Measurements from ENCODE around the gene NUTM1. TPM values are rescaled to one million over a fixed set of nuclear protein-coding genes. Genes with fewer than 3 reads are reported as not detected.

The NUTM1 gene
- total and polyA plus RNA-seq, 8 donors, result 0.04 to 0.06 (median 0.04) TPM; not detected in 5

- intact Hi-C loops (cut with DNase I), result no loop called here
Observed at GRCh38 chr15:34364041-34364440, 20.9 kb downstream of the NUTM1 start.

DNA sequence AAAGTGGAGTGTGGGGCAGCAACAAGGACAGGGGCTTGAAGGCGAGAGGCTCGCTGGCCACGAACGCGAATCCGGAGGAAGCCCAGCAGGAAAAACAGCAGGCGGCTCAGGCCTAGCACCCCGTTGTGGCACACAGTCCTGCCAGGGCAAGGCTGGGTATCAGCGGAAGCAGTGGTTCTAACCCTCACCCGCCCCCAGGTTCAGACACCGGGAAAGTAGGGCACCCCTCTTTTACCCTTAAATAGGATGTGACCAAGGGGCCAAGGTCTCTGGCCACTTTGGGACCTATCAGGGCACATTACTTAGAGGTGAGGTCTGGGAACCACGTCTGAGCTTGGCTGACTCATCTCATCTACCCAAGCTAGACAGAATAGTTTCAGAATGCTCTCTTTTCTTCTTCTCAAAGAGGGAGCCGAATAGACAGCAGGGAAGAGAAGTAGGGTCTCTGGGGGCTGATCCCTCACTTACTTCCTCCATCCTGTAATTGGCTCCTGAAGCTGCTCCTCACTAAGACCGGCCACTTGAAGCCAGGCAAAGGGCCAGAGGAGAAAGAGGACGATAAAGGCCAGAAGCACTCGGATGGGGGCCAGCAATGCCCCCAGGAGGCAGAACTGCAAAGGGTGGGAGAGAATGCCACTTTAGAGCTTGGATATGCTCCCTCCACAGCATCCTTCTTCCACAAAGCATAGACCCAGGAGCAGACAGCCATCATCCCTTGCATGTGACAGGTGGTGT lies 22.1 kb downstream of the NUTM1 start:
- Histone ChIP-seq H3K27me3 (no peaks in the 10 kb centered on the region), H3K9me3 (no peaks in the 10 kb centered on the region), H3K4me1 (peaks cover 11 to 22% of the 10 kb centered on the region in 2 donors), H3K36me3 (peaks cover 0 to 16% of the 10 kb centered on the region in 2 donors), H3K27ac (no peak overlapping the region), H3K4me3 (peak overlapping the region in 1 of 2 donors; percentile 87)
- ATAC-seq (no peak), DNase-seq (no peak)
- intact Hi-C loops (cut with DNase I), result no loop called here
- TF ChIP-seq, protein P1, sequence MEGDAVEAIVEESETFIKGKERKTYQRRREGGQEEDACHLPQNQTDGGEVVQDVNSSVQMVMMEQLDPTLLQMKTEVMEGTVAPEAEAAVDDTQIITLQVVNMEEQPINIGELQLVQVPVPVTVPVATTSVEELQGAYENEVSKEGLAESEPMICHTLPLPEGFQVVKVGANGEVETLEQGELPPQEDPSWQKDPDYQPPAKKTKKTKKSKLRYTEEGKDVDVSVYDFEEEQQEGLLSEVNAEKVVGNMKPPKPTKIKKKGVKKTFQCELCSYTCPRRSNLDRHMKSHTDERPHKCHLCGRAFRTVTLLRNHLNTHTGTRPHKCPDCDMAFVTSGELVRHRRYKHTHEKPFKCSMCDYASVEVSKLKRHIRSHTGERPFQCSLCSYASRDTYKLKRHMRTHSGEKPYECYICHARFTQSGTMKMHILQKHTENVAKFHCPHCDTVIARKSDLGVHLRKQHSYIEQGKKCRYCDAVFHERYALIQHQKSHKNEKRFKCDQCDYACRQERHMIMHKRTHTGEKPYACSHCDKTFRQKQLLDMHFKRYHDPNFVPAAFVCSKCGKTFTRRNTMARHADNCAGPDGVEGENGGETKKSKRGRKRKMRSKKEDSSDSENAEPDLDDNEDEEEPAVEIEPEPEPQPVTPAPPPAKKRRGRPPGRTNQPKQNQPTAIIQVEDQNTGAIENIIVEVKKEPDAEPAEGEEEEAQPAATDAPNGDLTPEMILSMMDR (IDR thresholded peaks at IDR 0.05), result no peak

More at GRCh38 chr15:34364041-34364440, 20.9 kb downstream of the NUTM1 start:
- H3K4me1 ChIP-seq, result peaks cover 11 to 22% of the 10 kb centered on the region in 2 donors
- no peak for DNase-seq
- H3K4me3 ChIP-seq, result no peak overlapping the region
- H3K27ac ChIP-seq, result no peak overlapping the region
- H3K9me3 ChIP-seq, result no peaks in the 10 kb centered on the region
- no peaks in the 10 kb centered on the region for H3K27me3 ChIP-seq
- TF ChIP-seq, protein P1 (IDR thresholded peaks at IDR 0.05), result no peak
- peaks cover 0 to 29% of the 10 kb centered on the region in 2 donors for H3K36me3 ChIP-seq
- ATAC-seq, result no peak

DNA sequence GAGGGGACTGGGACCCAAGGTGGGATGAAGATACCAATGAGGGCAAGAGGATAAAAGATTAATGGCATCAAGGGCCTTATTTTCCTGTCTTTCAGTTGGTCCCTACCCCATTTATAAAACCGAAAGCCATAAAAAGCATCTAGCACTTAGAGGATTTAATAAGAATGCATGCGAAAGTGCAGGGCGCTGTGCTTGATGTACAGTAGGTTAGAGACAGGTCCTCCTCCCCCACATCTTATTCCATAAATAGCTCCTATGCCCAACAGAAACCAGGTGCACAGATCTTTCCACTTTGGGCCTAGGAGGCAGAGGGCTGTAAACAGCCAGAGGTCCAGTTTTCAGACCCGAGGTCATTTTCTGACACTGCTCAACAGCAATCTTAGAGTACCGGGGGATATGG lies 22.7 kb downstream of the NUTM1 start:
- Histone ChIP-seq H3K9me3 (no peaks in the 10 kb centered on the region), H3K36me3 (peaks cover 0 to 11% of the 10 kb centered on the region in 2 donors), H3K4me3 (peak overlapping the region; percentile 86 to 87), H3K4me1 (peaks cover 11 to 22% of the 10 kb centered on the region in 2 donors), H3K27me3 (no peaks in the 10 kb centered on the region), H3K27ac (no peak overlapping the region)
- TF ChIP-seq, protein P1 (IDR thresholded peaks at IDR 0.05), result no peak
- ATAC-seq (no peak), DNase-seq (no peak)
- intact Hi-C loops (cut with DNase I), result no loop called here

- intact Hi-C loops (cut with DNase I), result no loop called here
- H3K27ac ChIP-seq, result peak overlapping the region in 1 of 2 donors; percentile 99
Observed at GRCh38 chr15:34366271-34367065, 23.4 kb downstream of the NUTM1 start.

More at GRCh38 chr15:34366271-34367065, 23.4 kb downstream of the NUTM1 start:
- Histone ChIP-seq H3K4me3 (peak overlapping the region; percentile 86 to 87), H3K9me3 (no peaks in the 10 kb centered on the region), H3K27me3 (no peaks in the 10 kb centered on the region), H3K4me1 (peaks cover 11 to 22% of the 10 kb centered on the region in 2 donors), H3K36me3 (peaks cover 0 to 4% of the 10 kb centered on the region in 2 donors)
- TF ChIP-seq, protein P1 (IDR thresholded peaks at IDR 0.05), result no peak
- ATAC-seq (peak; percentile 61), DNase-seq (peak in 3 of 4 donors; percentile 55 to 91 (median 78))
